Neutrophil (primary cell): ENCODE measurements around the gene RMND1.

Source experiments
- H3K27ac ChIP-seq: fragments of 200-600 bp; sonication (generic); 2 replicates; pipeline ENCODE4 v1.5.1; 2016; ENCODE audit warnings: mild to moderate bottlenecking, moderate library complexity
- H3K27me3 ChIP-seq: fragments of 200-600 bp; sonication (generic); 2 replicates; pipeline ENCODE4 v1.6.0; 2016; ENCODE audit warnings: mild to moderate bottlenecking
- H3K36me3 ChIP-seq: fragments of 200-600 bp; sonication (generic); 2 replicates; pipeline ENCODE4 v1.5.1; 2017
- H3K4me1 ChIP-seq, 2 experiments: fragments of 200-600 bp in 1 of 2; sonication (generic) in 1 of 2; 1 replicate in 1 of 2; 2 replicates in 1 of 2; pipeline versions ENCODE4 v1.5.1 to v1.6.1; 2013 to 2016; ENCODE audit warnings: low read depth in 1 of 2, low read length in 1 of 2, mild to moderate bottlenecking in 1 of 2, moderate library complexity in 1 of 2; ENCODE audit not compliant: control insufficient read depth in 1 of 2, insufficient read depth in 1 of 2
- H3K4me3 ChIP-seq, 2 experiments: fragments of 200-600 bp in 1 of 2; sonication (generic) in 1 of 2; 1 replicate in 1 of 2; 2 replicates in 1 of 2; pipeline ENCODE4 v1.5.1; 2013 to 2016; ENCODE audit warnings: low read depth in 1 of 2, low read length in 1 of 2, mild to moderate bottlenecking in 1 of 2, moderate library complexity in 1 of 2
- H3K9me3 ChIP-seq: fragments of 200-600 bp; sonication (generic); 2 replicates; pipeline ENCODE4 v1.5.1; 2016
- CTCF ChIP-seq: fragments of 200-600 bp; sonication (generic); IDR thresholded peaks from 2 replicates; pipeline ENCODE4 v1.5.1; 2016; ENCODE audit warnings: antibody characterized with exemption

RMND1 gene

GRCh38 chr6:151451950-151452749, at the start of gene RMND1:
Gene RMND1, minus strand, starts transcription at chr6:151452126. Its CDS starts 6,315 bp downstream, at chr6:151445811.
- Histone ChIP-seq H3K4me3 (peak within 1 kb of the TSS; percentile 91 to 96), H3K36me3 (no peaks in the 10 kb centered on the region), H3K27ac (peak within 1 kb of the TSS; percentile 95), H3K4me1 (peaks cover 25 to 31% of the 10 kb centered on the region in 2 experiments), H3K27me3 (no peaks in the 10 kb centered on the region), H3K9me3 (no peaks in the 10 kb centered on the region)
- peak; percentile 33 for TF ChIP-seq CTCF

- Histone ChIP-seq H3K9me3 (no peaks in the 10 kb centered on the region), H3K4me1 (peaks cover 45 to 46% of the 10 kb centered on the region in 2 experiments)
- no peak for TF ChIP-seq CTCF
Measured at GRCh38 chr6:151499551-151499950, 47.6 kb upstream of the RMND1 start.

GRCh38 chr6:151498327-151498726, 46.4 kb upstream of the RMND1 start:
- peaks cover 55% of the 10 kb centered on the region in 2 experiments for H3K4me1 ChIP-seq
- H3K4me3 ChIP-seq: peak overlapping the region; percentile 4 to 27
- no peak for TF ChIP-seq CTCF
- H3K9me3 ChIP-seq: no peaks in the 10 kb centered on the region
- H3K36me3 ChIP-seq: no peaks in the 10 kb centered on the region
- peaks cover 6% of the 10 kb centered on the region for H3K27me3 ChIP-seq
- peak overlapping the region; percentile 87 for H3K27ac ChIP-seq

More at GRCh38 chr6:151499551-151499950, 47.6 kb upstream of the RMND1 start:
- Histone ChIP-seq H3K27me3 (peaks cover 5% of the 10 kb centered on the region), H3K4me3 (peak overlapping the region; percentile 20 to 29), H3K36me3 (no peaks in the 10 kb centered on the region), H3K27ac (peak overlapping the region; percentile 87)

- peak overlapping the region in 1 of 2 experiments; percentile 4 for H3K4me3 ChIP-seq
- H3K4me1 ChIP-seq: peaks cover 59 to 60% of the 10 kb centered on the region in 2 experiments
- H3K27ac ChIP-seq: peak overlapping the region; percentile 87
- no peak for TF ChIP-seq CTCF
- H3K36me3 ChIP-seq: no peaks in the 10 kb centered on the region
- H3K27me3 ChIP-seq: peaks cover 10% of the 10 kb centered on the region
- no peaks in the 10 kb centered on the region for H3K9me3 ChIP-seq
Measured at GRCh38 chr6:151497905-151498304, 46.0 kb upstream of the RMND1 start.

- H3K27me3 ChIP-seq: peaks cover 13% of the 10 kb centered on the region
- no peaks in the 10 kb centered on the region for H3K9me3 ChIP-seq
- no peak for TF ChIP-seq CTCF
- peaks cover 59% of the 10 kb centered on the region in 2 experiments for H3K4me1 ChIP-seq
- no peak overlapping the region for H3K4me3 ChIP-seq
- H3K36me3 ChIP-seq: no peaks in the 10 kb centered on the region
- H3K27ac ChIP-seq: no peak overlapping the region
Measured at GRCh38 chr6:151495380-151495779, 43.5 kb upstream of the RMND1 start.
